ENCODE results near the gene RBBP8. TPM values are rescaled to one million over a fixed set of nuclear protein-coding genes. Genes with fewer than 3 reads are reported as not detected.

RBBP8 gene
- total and polyA plus RNA-seq, 2 donors (not counting 3 experiments of a cell fraction or from before 2014, with no cell fraction given), result 3.0 to 13.5 TPM

GRCh38 chr18:23038712-23039111, 105.6 kb downstream of the RBBP8 start:
- ChIA-PET POLR2A (no interaction called here), CTCF (no interaction called here)
- Histone ChIP-seq H3K36me3 (ENCODE audit: control insufficient read depth in 2 of 2, extremely low read depth in 1 of 2, insufficient read depth in 2 of 2, low read length in 2 of 2) (no peaks in the 10 kb centered on the region), H3K27me3 (ENCODE audit: control insufficient read depth in 2 of 2, insufficient read depth in 2 of 2, low read length in 2 of 2) (no peaks in the 10 kb centered on the region), H3K4me3 (replicated peaks in 1 of 3; ENCODE audit: insufficient read depth in 1 of 3, low read depth in 1 of 3, low read length in 3 of 3) (no peak overlapping the region), H4K20me1 (replicated peaks; ENCODE audit: control insufficient read depth, extremely low read depth, insufficient read depth, low read length) (no peaks in the 10 kb centered on the region), H3K79me2 (ENCODE audit: control insufficient read depth, insufficient read depth, low read length) (no peaks in the 10 kb centered on the region), H3K9ac (replicated peaks; ENCODE audit: extremely low read depth, insufficient read depth, low read length) (no peak overlapping the region), H3K27ac (ENCODE audit: insufficient read depth, low read depth, low read length) (no peak overlapping the region), H3K4me1 (ENCODE audit: control insufficient read depth, extremely low read depth, insufficient read depth, low read length) (no peaks in the 10 kb centered on the region), H2AFZ (ENCODE audit: low read depth, low read length) (no peak overlapping the region), H3K4me2 (ENCODE audit: insufficient read depth, low read length) (no peak overlapping the region), H3K9me3 (replicated peaks; ENCODE audit: control insufficient read depth, insufficient read depth, low read length) (no peaks in the 10 kb centered on the region), H3K9me1 (replicated peaks; ENCODE audit: control insufficient read depth, extremely low read depth, insufficient read depth, low read length) (no peaks in the 10 kb centered on the region)
- FAIRE-seq, result no peak
- TF ChIP-seq MYC (IDR thresholded peaks at IDR 0.05; ENCODE audit: low read depth, low read length) (no peak), EZH2 (IDR thresholded peaks at IDR 0.05; ENCODE audit: borderline replicate concordance, low read depth, low read length, severe bottlenecking) (no peak), POLR2A (IDR thresholded peaks at IDR 0.05; ENCODE audit: low read depth, low read length) (no peak), GATA2 (IDR thresholded peaks at IDR 0.05; ENCODE audit: insufficient read depth, insufficient read length, low read depth, low read length) (no peak), CTCF (IDR thresholded peaks at IDR 0.05; ENCODE audit: extremely low read depth in 1 of 2, insufficient read depth in 1 of 2, low read depth in 1 of 2, low read length in 2 of 2) (no peak), JUN (IDR thresholded peaks at IDR 0.05; ENCODE audit: borderline replicate concordance, insufficient read depth, insufficient read length, low read depth) (no peak), POLR2AphosphoS5 (IDR thresholded peaks at IDR 0.05; ENCODE audit: insufficient read depth, low read depth, low read length) (no peak)
- dilution Hi-C loops (cut with MboI; ENCODE audit: extremely low pct_ligation_motif_present, low sequenced_read_pairs) (no loop called here), intact Hi-C loops (cut with micrococcal nuclease) (loop anchor here (10.0 kb wide), 2 partner anchors 156 to 196 kb away; no protein-coding TSS in a partner anchor)
- DNase-seq (ENCODE audit: low read depth, low spot score), result no peak
- no TSS peak for BruUV-seq (replicated peaks)
